ENCODE measurements around the gene LAMC1.

GRCh38 chr1:183044893-183045649 lies 21.9 kb downstream of the LAMC1 start:
- TF ChIP-seq EZH2 (IDR thresholded peaks at IDR 0.05; ENCODE audit: low read length) (no peak), CTCF (optimal IDR thresholded peaks at IDR 0.05 in 1 of 3, IDR thresholded peaks at IDR 0.05 in 1 of 3, conservative IDR thresholded peaks at IDR 0.05 in 1 of 3; ENCODE audit: extremely low read depth in 1 of 3, insufficient read depth in 2 of 3, low read length in 3 of 3) (no peak)

Data from keratinocyte (primary cell).